GM21529 (cell line): ENCODE results near the gene ISCU.
"Not testable (repeated sequence)": the region's sequence is repeated elsewhere in the genome, so short reads cannot be mapped to it uniquely, and the experiment has no call there.

Experiments
- ATAC-seq: cut with Tn5 transposase; IDR thresholded peaks from one replicate; pipeline ENCODE4 v1.9.1; 2021; ENCODE audit not compliant: unreplicated experiment

Gene ISCU

DNA sequence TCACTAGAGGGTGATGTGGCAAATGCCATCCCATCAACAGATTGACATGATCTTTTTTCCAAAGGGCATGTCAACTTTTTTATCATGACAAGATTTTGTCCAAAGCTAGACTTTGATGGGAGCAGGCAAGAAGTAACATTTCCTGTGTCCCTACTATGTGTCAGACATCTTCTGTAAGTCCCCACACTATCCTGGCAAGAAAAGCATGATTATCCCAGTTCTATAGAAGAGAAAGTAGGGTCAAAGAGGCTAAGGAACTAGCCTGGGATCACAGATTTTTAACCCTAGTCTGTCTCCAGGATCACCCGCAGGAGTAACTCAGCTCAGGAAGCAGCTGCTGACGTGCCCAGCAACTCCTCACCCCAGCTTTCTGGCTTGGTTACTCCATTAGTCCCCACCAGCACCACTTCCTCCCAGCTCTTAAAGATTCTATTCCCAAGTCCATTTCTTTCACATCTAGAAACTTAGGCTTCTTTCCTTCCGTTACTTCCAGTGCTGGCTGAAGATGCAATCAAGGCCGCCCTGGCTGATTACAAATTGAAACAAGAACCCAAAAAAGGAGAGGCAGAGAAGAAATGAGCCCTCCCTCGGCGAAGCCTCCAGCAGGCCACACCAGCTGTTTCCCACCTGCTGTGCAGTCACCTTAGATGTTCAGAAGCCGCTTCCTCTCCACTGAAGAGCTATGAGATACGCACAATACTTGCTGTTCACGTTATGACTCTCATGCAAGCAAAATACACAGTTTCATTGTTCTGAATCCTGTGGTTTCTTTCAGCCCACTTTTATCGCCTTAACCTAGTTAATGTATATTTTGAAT, 6.2 kb downstream of the ISCU start:
- ATAC-seq: peak; percentile 82

DNA sequence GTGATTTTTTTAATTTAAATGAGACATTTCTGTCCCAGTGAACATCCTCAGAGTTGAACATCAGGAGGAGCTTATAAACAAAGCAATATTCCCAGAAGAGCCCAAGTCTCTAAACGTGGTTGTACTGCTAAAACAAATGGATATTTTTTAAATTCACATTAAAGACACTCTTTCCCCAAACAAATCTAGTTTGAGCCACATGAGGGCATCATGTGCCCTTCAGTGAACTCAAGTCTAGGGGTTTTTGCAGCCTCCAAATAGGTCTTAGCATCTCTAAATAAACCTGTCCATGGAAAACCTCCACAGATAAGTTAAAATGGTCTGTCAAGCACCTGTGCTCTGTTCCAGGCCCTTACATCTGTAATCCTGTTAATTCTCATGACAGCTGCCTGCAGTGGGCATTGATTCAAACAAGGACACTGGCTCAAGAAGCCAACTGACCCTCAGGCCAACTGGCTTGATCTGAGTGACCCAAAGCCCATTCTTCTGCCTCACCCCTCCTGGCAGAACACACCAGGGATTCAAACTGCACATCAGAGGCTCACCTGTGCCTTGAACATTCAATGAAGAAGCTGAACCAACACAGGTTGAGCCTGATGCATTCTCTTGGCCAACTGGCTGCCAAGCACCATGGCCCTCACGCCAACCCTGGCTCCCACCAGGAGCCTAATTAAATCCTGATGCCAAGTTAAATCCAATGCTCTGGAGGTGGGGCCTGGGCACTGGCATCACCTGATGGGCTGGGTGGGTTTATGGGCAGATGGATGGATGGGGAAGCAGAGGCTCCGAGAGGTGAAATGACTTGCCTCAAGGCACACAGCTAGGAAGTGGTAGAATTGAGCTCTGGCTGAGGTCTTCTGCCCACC, 8.6 kb downstream of the ISCU start:
- ATAC-seq: no peak

DNA sequence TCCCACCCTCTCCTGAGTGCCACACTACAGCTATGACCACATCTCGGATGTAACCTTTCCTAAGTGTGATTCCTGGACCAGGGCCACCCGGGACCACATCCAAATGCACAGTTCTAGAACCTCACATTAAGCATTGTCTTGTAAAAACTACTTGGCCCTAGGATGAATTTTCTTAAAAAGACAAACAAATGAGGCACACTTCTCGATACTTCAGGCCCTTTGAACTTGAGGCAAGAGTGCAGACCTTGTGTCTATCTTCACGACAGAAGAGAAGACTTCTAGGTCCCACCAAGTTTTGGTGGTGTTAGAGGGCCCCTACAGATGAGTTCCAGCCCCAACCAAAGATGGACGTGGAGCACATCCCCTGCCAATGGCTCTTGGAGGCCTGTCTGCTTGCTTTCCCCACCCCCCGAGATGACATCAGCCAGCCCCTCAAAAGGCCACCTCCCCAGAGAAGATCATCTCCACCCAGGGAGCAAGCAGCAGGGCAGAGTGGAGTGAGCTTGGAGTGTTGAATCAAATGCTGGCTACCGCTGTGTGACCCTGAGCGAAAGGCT, 9.3 kb downstream of the ISCU start:
- ATAC-seq: no peak

DNA sequence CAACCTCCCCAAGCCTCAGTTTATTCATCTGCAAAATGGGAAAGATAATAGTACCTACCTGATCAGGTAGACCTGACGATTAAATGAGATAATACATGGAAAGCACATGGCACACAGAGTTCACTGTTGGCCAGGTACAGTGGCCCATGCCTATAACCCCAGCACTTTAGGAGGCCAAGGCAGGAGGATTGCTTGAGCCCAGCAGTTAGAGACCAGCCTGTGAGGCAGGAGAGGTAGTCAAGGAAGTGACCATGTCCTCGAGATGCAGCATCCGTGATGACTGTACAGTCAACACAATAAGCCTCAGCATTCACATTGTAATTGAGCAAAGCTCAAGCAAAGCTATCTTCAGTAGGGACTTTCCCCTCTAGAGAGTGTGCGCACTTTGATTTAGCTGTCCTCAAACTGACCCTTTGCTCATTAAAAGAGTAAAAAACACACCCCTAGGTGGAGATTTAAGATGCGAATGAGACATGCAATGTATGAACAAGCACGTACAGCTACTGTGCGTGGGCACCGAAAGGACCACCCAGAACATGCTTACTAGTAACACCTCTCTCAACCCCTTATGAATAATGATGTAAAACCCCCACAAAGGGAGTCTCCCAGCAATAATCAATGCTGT, 9.9 kb downstream of the ISCU start:
- no peak for ATAC-seq

DNA sequence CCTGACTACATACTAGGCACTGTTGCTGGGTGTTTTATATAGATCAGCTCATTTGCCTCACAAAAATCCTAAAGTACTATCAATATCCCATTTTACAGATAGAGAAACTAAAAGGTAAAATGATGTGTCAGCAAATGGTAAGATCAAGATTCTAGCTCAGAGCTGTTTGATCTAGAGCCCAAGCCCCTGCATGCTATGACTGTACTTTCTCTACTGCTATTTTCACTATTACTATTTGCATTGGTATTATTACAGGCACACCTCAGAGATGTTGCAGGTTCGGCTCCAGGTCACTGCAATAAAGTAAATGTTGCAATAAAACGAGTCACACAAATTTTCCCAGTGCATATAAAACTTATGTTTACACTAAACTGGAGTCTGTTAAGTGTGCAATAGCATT, 10.9 kb downstream of the ISCU start:
- no peak for ATAC-seq

DNA sequence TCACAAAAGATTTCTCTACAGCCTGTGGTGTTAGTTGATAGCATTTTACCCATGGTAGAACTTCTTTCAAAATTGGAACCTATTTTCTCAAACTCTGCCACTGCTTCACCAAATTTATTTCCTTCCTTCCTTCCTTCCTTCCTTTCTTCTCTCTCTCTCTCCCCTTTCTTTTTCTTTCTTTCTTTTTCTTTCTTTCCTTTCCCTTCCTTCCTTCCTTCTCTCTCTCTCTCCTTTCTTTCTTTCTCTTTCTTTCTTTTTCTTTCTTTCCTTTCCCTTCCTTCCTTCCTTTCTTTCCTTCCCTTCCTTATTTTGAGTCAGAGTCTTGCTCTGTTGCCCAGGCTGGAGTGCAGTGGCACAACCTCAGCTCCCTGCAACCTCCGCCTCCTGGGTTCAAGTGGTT, 11.9 kb downstream of the ISCU start:
- not testable (repeated sequence) for ATAC-seq

DNA sequence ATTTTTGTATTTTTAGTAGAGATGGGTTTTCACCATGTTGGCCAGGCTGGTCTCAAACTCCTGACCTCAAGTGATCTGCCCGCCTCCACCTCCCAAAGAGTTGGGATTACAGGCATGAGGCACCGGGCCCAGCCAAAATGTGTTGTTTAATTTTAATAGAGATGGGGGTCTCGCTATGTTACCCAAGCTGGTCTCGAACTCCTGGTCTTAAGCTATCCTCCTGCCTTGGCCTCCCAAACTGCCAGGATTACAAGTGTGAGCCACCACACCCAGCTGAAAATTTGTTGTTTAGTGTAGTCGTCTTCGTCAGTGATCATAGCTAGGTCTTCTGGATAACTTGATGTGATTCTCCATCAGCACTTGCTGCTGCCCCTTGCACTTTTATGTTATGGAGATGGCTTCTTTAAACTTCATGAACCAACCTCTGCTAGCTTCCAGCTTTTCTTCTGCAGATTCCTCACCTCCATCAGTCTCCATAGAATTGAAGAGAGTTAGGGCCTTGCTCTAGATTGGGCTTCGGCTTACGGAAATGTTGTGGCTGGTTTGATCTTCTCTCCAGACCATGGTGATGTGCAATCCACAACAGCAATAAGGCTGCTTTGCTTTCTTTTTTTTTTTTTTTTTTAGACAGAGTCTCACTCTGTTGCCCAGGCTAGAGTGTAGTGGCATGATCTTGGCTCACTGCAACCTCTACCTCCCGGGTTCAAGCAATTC, 13.0 kb downstream of the ISCU start:
- ATAC-seq: no peak

DNA sequence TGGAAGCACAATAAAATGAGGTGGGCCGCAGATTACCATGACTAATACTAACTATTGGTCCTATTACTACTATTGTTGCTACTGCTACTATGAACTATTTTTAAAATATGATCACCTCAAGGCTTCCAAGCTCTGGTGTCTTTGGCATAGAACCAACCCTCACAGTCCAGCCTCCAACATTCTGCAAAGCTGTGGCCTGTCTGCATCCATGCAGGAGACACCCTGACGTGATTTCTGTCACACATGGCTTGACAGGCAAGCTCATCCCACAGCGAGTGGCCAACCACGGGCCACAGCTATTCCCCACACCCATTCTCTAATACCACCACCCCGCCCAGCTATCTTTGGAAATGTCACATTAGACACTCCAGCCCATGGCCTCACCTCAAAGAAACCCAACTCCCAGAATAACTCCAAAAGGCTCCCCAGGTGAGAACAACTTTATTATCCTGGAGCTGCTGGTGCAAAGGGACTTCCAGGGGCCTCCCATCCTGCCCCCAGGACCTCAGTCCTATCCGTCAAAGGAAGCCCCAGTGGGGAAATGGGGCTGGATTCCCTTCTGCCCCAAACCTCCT, 14.4 kb downstream of the ISCU start:
- no peak for ATAC-seq

DNA sequence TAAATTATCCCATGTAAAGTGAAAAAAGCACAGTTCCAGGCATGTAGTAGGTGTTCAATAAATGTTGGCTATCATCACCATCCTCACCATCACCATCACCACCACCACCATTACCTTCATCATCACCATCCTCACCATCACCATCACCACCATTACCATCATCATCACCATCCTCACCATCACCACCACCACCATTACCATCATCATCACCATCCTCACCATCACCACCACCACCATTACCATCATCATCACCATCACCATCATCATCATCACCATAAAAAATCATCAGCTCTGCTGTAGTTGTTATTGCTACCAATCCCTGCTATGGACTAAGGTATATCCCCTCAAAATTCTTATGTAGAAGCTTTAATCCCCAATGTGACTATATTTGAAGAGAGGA, 15.1 kb downstream of the ISCU start:
- ATAC-seq: no peak

DNA sequence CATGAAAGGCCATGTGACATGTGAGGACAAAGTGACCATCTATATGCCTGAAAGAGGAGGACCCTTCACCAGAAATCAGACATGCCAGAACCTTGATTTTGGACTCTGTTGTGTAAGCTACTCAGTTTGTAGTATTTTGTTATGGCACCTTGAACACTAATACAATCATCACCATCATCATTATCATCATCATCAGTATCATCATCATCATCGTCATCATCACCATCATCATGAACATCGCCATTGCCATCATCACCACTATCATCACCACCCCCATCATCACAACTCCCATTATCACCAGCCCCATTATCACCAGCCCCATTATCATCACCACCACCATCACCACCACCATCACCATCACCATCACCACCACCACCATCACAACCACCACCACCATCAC, 15.9 kb downstream of the ISCU start:
- no peak for ATAC-seq

DNA sequence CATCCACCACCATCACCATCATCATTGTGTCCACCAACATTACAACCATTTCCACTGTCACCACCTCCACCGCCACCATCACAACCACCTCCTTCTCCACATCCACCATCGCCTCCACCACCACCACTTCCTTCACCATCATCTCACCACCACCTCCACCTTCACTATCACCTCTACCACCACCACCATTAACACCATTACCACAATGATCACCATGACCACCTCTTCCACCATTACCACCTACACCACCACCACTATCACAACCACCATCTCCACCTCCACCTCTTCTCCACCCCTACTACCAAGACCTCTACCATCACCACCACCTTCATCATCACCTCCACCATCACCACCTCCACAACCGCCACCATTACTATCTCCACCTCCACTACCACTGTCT, 16.4 kb downstream of the ISCU start:
- ATAC-seq: no peak

DNA sequence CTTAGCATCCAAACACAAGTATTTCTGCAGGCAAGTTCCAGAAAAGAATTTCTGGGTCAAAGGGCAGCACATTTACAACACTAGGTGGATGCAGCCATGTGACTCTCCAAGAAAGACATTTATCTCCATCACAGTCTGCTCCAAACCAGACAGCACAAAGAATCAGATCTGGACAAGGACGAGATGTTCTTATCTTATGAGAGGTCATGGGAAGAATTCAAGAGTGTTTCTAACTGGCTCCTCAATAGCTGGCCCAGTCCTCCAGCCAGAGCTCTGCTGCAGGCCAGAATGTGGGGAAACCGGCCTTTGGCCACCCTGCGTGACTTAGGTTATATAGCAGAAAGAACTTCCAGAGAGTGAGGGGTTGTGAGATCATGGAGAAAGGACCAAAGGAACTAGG, 18.1 kb downstream of the ISCU start:
- no peak for ATAC-seq

DNA sequence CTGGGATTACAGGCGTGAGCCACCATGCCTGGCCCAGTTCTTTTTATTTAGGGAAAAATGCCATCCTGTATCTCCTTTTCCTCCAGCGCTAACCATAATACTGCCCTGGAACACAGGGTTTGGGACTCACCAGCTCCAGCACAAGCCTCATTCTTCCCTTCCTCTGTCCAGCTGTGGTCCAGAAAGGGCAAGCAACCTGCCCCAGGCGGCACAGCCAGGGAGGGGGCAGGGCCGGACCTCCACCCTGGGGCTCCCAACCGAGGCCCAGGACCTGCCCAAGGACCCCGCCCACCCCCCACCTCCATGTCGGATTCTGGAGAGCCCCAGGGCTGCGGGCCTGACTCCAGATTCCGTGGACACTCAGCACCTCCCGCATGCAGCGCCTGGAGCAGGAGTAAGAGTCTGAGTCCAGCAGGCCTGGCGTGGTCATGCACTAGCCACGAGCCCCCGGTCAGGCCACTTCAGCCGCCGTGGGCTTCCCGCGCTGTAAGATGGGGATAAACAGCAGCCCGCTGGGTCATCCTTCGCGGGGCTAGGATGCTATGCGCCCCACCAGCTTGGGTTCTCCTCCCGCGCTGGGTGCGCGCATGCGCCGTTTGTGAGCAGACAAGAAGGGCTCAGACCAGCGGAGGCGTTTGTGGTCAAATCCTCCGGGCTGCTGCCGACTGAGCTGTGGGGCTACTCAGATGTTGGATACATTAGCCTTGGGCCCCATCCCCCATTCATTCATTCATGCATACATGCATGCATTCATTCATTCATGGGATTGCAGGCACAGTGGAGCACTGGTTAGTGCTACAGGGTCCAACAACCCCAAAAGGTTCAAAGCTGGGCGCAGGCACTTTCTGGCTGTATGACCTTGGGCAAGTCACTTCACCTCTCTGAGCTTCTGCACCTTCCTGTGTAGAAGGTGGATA, 19.2 kb downstream of the ISCU start:
- ATAC-seq: no peak

DNA sequence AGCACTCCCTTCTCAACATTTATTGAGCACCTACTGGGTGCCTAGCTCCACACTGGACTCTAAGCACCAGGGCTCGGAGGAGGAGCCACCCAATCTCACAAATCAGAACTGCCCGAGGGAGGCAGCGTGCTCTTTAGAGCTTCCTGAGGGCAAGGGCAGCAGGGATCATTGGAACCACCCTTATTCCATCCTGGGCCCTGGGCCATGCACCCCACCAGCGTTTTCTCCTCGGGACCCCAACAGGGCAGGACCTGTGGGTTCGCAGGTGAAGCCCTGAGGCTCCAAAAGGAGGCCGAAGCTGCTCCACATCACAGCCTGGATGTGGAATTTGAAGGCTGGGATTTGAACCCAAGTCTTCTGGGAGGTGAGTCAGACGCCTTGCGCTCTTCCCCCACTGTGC, 20.1 kb downstream of the ISCU start:
- ATAC-seq: no peak

DNA sequence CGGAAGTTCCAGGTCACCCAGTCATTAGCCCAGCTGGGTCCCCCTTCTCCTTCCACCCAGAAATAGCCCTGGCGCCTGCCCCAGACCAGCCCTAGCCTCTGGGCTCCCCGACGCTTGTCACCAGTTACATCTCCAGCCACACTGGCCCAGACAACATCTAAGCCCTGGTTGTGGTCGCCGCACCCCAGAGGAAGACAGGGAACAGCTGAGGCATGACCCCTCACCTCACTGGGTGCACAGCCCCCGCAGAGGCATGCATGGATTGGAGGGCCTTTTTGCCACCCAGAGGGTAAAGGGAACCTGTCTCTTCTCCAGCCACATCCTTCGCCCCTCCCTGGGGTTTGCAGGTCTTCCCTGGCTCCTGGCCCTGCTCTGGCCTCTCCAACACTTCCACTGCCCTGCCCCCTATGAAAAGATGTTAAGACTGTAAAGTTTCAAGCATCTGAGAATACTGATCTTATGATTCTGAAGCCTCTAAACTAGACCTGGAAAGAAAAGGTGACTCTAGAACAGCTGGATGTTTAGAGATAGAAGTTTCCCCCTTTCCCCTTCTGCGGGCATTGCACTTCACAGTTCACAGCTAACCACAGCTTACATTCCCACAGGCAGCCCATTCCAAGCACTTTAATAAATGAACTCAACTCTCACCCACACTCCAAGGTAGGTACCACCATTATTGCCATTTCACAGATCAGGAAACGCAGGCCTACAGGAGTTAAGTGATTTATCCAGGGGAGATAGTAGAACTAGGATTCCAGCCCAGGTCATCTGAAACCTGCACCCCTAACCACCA, 20.8 kb downstream of the ISCU start:
- ATAC-seq: no peak

DNA sequence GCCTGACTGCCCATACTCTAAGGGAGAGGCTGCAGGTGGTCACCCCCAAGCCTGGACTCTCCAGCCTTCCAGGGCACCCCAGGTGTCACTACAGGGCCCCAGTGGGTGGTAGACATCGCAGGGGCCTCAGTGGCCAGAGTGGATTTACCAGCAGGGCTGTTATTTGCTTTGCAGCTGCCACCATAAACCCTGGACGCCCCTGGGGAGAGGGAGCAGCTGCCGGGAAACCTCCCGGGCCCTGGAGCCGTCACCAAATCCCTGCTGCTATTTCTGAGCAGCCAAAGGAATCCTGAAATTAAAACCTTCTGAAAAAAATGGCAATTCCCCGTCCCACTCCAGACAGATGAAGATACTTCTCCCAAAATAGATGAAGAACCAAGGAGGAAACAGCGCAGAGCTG, 21.6 kb downstream of the ISCU start:
- ATAC-seq: no peak

DNA sequence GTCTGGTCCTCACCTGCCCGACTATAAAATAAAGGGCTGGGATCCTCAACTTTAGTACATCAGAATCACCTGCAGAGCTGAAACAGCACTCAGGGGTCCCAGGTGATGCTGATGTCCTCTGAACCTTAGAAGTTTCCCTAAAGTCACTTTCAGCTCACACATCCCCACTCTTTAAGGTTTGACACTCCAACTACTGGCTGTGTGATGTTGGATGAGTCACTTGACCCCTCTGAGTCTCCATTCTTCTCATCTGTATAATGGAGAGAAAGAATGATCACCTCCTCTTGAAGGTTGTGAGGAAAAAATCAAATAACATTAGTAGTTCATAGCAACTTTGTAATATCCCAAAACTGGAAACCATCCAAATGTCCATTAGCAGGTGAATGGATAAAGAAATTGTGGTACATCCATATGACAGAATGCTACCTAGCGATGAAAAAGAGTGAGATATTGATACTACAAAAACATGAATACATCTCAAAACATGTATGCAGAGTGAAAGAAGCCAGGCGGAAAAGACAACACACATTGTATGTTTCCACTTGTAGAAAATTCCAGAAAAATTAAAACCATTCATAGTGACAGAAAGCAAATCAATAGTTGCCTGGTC, 22.2 kb downstream of the ISCU start:
- no peak for ATAC-seq

DNA sequence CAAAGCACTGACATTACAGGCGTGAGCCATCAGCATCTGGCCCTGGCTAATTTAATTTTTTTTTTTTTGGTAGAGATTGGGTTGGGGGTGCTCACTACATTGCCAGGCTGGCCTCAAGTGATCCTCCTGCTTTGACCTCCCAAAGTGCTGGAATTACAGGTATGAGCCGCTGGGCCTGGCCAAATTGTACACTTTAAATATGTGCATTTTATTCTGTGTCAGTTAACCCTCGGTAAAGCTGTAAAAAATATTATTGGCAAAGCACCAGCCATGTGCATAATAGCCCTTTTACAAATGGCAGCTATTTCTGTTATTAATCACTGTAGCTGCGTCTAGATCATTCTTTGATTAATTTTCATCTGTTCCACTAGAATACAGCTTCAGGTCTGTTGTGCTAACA, 23.5 kb downstream of the ISCU start:
- ATAC-seq: no peak
